HEK293 (cell line): Measurements from ENCODE around the gene DAZAP1.

Source experiments
- MYNN ChIP-seq: fragments of 450-650 bp; formaldehyde crosslinking; IDR thresholded peaks from 2 replicates; pipeline ENCODE4 v1.5.1; 2016; ENCODE audit warnings: missing biosample characterization, missing genetic modification characterization, borderline replicate concordance
- SALL2 ChIP-seq: fragments of 450-650 bp; formaldehyde crosslinking; IDR thresholded peaks from 2 replicates; pipeline ENCODE4 v1.5.0; 2017; ENCODE audit warnings: missing biosample characterization, mild to moderate bottlenecking, missing genetic modification characterization, borderline replicate concordance
- SETDB1 ChIP-seq: IDR thresholded peaks from one replicate; pipeline ENCODE4 v1.6.1; 2017; ENCODE audit warnings: mild to moderate bottlenecking, low read length, moderate library complexity, mixed read lengths; ENCODE audit not compliant: insufficient read length
- WT1 ChIP-seq: fragments of 450-650 bp; formaldehyde crosslinking; IDR thresholded peaks from 2 replicates; pipeline ENCODE4 v1.5.1; 2016; ENCODE audit warnings: missing biosample characterization, missing genetic modification characterization
- ZIC2 ChIP-seq: fragments of 450-650 bp; formaldehyde crosslinking; IDR thresholded peaks from 2 replicates; pipeline ENCODE4 v1.5.1; 2016; ENCODE audit warnings: missing biosample characterization, missing genetic modification characterization
- ZNF146 ChIP-seq: fragments of 450-650 bp; formaldehyde crosslinking; IDR thresholded peaks from 2 replicates; pipeline ENCODE4 v1.5.1; 2016; ENCODE audit warnings: missing biosample characterization, missing genetic modification characterization
- ZNF157 ChIP-seq: fragments of 450-650 bp; formaldehyde crosslinking; IDR thresholded peaks from 2 replicates; pipeline ENCODE4 v1.5.1; 2016; ENCODE audit warnings: missing biosample characterization, missing genetic modification characterization
- ZNF184 ChIP-seq: fragments of 450-650 bp; IDR thresholded peaks from 2 replicates; pipeline ENCODE4 v1.5.1; 2018; ENCODE audit warnings: missing biosample characterization, mild to moderate bottlenecking, missing genetic modification characterization
- ZNF26 ChIP-seq: fragments of 450-650 bp; formaldehyde crosslinking; IDR thresholded peaks from 2 replicates; pipeline ENCODE4 v1.5.1; 2016; ENCODE audit warnings: missing biosample characterization, missing genetic modification characterization
- ZNF274 ChIP-seq, 2 experiments: fragments of 200-500 bp in 1 of 2; fragments of 450-650 bp in 1 of 2; sonication (Bioruptor generic) in 1 of 2; formaldehyde crosslinking in 1 of 2; IDR thresholded peaks; 2 replicates each; pipeline versions ENCODE4 v1.5.1 to v1.6.1; 2014 to 2016; ENCODE audit warnings: borderline replicate concordance in 1 of 2, inconsistent platforms in 1 of 2, low read length in 1 of 2, missing biosample characterization in 1 of 2, missing genetic modification characterization in 1 of 2
- ZNF423 ChIP-seq: fragments of 450-650 bp; formaldehyde crosslinking; IDR thresholded peaks from 2 replicates; pipeline ENCODE4 v1.5.1; 2016; ENCODE audit warnings: missing biosample characterization, missing genetic modification characterization
- ZNF48 ChIP-seq: fragments of 450-650 bp; formaldehyde crosslinking; IDR thresholded peaks from 2 replicates; pipeline ENCODE4 v1.5.1; 2016; ENCODE audit warnings: missing biosample characterization, missing genetic modification characterization
- ZNF561 ChIP-seq: fragments of 450-650 bp; IDR thresholded peaks from 2 replicates; pipeline ENCODE4 v1.5.1; 2018; ENCODE audit warnings: missing biosample characterization, missing genetic modification characterization, borderline replicate concordance
- ZNF639 ChIP-seq: fragments of 450-650 bp; formaldehyde crosslinking; IDR thresholded peaks from 2 replicates; pipeline ENCODE4 v1.5.1; 2016; ENCODE audit warnings: missing biosample characterization, missing genetic modification characterization
- ZNF654 ChIP-seq: fragments of 450-650 bp; formaldehyde crosslinking; IDR thresholded peaks from 2 replicates; pipeline ENCODE4 v1.5.1; 2016; ENCODE audit warnings: low read depth, missing biosample characterization, missing genetic modification characterization
- ZNF768 ChIP-seq: fragments of 450-650 bp; formaldehyde crosslinking; IDR thresholded peaks from 2 replicates; pipeline ENCODE4 v1.5.1; 2018; ENCODE audit warnings: missing biosample characterization, mild to moderate bottlenecking, missing genetic modification characterization
- ZSCAN4 ChIP-seq: fragments of 450-650 bp; formaldehyde crosslinking; IDR thresholded peaks from 2 replicates; pipeline ENCODE4 v1.5.1; 2017; ENCODE audit warnings: missing biosample characterization, missing genetic modification characterization
- TF ChIP-seq, protein P1 (sequence below): fragments of 450-650 bp; formaldehyde crosslinking; IDR thresholded peaks from 2 replicates; pipeline ENCODE4 v1.5.1; 2016; ENCODE audit warnings: missing biosample characterization, missing genetic modification characterization
- TF ChIP-seq, protein P2 (sequence below): fragments of 450-650 bp; formaldehyde crosslinking; IDR thresholded peaks from 2 replicates; pipeline ENCODE4 v1.5.0; 2017; ENCODE audit warnings: missing biosample characterization, missing genetic modification characterization, borderline replicate concordance
- TF ChIP-seq, protein P3 (sequence below): fragments of 450-650 bp; formaldehyde crosslinking; IDR thresholded peaks from 2 replicates; pipeline ENCODE4 v1.5.1; 2016; ENCODE audit warnings: missing biosample characterization, missing genetic modification characterization
- TF ChIP-seq, protein P4 (sequence below): fragments of 450-650 bp; formaldehyde crosslinking; IDR thresholded peaks from 2 replicates; pipeline ENCODE4 v1.5.1; 2017; ENCODE audit warnings: missing biosample characterization, missing genetic modification characterization

DAZAP1 gene

DNA sequence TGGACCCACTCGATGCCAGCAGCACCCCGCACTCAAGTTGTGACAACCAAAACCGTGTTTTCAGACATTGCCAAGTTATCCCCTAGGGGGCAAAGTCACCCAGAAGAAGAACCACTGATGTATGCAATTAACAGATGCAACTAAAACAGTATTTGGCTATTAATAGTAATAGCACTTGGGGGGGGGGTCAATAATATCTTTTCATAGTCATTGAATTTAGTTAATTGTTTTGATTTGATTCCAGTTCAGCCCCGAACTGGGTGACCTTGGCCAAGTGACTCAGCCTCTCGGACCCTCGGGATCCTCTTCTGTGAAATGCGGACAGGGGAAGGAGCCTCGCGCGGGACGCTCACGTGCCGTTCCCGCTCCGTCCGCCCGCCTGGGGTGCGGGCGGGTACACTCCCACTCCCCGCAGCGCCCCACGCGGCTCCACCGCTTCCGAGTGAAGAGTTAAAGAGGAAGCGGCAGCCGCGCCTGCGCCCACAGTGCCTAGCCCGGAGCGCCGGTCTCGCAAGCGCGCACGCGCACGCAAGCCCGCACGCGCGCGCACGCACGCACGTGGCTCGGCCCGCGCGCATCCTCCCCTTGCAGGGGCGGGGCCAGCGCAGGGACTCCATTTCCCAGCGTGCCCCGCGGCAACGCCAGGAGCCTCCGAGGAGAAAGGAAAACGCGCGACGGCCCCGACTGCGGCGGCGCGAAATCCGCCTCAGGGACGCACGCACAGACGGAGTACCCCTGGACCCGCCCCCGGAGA lies 435 bp upstream of the DAZAP1 start (continued):
- no peak for TF ChIP-seq ZSCAN4 (tag by site-specific recombination)
- 0 out of 2 replicates have a peak, but pooled peaks have one; percentile 84 for TF ChIP-seq ZNF561 (tag by site-specific recombination)
- TF ChIP-seq ZNF768: no peak; the same call in 1 of the 2 replicates
- TF ChIP-seq ZNF639 (tag by site-specific recombination): peak; percentile 59; the same call in 1 of the 2 replicates
- no peak for TF ChIP-seq ZNF184 (tag by site-specific recombination)
- TF ChIP-seq ZNF423 (tag by site-specific recombination): peak; percentile 14; the same call in 1 of the 2 replicates
- TF ChIP-seq ZNF26: no peak
- no peak for TF ChIP-seq ZNF274 (IDR thresholded peaks at IDR 0.05; ENCODE audit: low read length)
- TF ChIP-seq ZNF274 (tag by site-specific recombination; IDR thresholded peaks at IDR 0.05; ENCODE audit: borderline replicate concordance): no peak
- peak; percentile 27 for TF ChIP-seq ZNF654 (tag by site-specific recombination)
- no peak for TF ChIP-seq MYNN (tag by site-specific recombination)
- TF ChIP-seq ZNF157 (tag by site-specific recombination): no peak
- no peak for TF ChIP-seq ZNF146 (tag by site-specific recombination)
- no peak for TF ChIP-seq ZNF48 (tag by site-specific recombination)
- no peak for TF ChIP-seq SETDB1
- TF ChIP-seq, protein P1, sequence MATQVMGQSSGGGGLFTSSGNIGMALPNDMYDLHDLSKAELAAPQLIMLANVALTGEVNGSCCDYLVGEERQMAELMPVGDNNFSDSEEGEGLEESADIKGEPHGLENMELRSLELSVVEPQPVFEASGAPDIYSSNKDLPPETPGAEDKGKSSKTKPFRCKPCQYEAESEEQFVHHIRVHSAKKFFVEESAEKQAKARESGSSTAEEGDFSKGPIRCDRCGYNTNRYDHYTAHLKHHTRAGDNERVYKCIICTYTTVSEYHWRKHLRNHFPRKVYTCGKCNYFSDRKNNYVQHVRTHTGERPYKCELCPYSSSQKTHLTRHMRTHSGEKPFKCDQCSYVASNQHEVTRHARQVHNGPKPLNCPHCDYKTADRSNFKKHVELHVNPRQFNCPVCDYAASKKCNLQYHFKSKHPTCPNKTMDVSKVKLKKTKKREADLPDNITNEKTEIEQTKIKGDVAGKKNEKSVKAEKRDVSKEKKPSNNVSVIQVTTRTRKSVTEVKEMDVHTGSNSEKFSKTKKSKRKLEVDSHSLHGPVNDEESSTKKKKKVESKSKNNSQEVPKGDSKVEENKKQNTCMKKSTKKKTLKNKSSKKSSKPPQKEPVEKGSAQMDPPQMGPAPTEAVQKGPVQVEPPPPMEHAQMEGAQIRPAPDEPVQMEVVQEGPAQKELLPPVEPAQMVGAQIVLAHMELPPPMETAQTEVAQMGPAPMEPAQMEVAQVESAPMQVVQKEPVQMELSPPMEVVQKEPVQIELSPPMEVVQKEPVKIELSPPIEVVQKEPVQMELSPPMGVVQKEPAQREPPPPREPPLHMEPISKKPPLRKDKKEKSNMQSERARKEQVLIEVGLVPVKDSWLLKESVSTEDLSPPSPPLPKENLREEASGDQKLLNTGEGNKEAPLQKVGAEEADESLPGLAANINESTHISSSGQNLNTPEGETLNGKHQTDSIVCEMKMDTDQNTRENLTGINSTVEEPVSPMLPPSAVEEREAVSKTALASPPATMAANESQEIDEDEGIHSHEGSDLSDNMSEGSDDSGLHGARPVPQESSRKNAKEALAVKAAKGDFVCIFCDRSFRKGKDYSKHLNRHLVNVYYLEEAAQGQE (tag by site-specific recombination): no peak
- TF ChIP-seq, protein P2, sequence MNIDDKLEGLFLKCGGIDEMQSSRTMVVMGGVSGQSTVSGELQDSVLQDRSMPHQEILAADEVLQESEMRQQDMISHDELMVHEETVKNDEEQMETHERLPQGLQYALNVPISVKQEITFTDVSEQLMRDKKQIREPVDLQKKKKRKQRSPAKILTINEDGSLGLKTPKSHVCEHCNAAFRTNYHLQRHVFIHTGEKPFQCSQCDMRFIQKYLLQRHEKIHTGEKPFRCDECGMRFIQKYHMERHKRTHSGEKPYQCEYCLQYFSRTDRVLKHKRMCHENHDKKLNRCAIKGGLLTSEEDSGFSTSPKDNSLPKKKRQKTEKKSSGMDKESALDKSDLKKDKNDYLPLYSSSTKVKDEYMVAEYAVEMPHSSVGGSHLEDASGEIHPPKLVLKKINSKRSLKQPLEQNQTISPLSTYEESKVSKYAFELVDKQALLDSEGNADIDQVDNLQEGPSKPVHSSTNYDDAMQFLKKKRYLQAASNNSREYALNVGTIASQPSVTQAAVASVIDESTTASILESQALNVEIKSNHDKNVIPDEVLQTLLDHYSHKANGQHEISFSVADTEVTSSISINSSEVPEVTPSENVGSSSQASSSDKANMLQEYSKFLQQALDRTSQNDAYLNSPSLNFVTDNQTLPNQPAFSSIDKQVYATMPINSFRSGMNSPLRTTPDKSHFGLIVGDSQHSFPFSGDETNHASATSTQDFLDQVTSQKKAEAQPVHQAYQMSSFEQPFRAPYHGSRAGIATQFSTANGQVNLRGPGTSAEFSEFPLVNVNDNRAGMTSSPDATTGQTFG (tag by site-specific recombination): no peak
- TF ChIP-seq, protein P3, sequence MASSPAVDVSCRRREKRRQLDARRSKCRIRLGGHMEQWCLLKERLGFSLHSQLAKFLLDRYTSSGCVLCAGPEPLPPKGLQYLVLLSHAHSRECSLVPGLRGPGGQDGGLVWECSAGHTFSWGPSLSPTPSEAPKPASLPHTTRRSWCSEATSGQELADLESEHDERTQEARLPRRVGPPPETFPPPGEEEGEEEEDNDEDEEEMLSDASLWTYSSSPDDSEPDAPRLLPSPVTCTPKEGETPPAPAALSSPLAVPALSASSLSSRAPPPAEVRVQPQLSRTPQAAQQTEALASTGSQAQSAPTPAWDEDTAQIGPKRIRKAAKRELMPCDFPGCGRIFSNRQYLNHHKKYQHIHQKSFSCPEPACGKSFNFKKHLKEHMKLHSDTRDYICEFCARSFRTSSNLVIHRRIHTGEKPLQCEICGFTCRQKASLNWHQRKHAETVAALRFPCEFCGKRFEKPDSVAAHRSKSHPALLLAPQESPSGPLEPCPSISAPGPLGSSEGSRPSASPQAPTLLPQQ: no peak; the same call in 1 of the 2 replicates
- no peak; the same call in 1 of the 2 replicates for TF ChIP-seq WT1 (tag by site-specific recombination)
- TF ChIP-seq ZIC2 (tag by site-specific recombination): peak; percentile 69
- TF ChIP-seq SALL2 (tag by site-specific recombination): no peak
- TF ChIP-seq, protein P4, sequence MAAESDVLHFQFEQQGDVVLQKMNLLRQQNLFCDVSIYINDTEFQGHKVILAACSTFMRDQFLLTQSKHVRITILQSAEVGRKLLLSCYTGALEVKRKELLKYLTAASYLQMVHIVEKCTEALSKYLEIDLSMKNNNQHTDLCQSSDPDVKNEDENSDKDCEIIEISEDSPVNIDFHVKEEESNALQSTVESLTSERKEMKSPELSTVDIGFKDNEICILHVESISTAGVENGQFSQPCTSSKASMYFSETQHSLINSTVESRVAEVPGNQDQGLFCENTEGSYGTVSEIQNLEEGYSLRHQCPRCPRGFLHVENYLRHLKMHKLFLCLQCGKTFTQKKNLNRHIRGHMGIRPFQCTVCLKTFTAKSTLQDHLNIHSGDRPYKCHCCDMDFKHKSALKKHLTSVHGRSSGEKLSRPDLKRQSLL (tag by site-specific recombination): peak; percentile 72
